NCI-H128 (cell line): Measurements from ENCODE around the gene STPG2.

Experiments
- DNase-seq: peaks from one replicate; lab custom pipeline; 2025; ENCODE audit not compliant: unreplicated experiment; lab: John Stamatoyannopoulos, UW

STPG2 gene

GRCh38 chr4:97836662-97837061 is 306.6 kb downstream of the STPG2 start:
- no peak for DNase-seq

DNA sequence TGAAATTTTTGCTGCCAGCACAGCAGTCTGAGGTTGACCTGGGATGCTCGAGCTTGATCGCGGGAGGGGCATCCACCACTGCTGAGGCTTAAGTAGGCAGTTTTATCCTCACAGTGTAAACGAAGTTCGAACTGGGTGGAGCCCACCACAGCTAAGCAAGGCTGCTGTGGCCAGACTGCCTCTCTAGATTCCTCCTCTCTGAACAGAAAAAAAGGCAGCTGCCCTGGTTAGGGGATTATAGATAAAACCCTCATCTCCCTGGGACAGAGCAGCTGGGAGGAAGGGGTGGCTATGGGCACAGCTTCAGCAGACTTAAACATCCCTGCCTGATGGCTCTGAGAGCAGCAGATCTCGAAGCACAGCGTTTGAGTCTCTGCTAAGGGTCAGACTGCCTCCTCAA is 314.6 kb downstream of the STPG2 start:
- no peak for DNase-seq

GRCh38 chr4:97819294-97819693 is 324.0 kb downstream of the STPG2 start:
- DNase-seq = no peak

GRCh38 chr4:97812768-97813167 is 330.5 kb downstream of the STPG2 start:
- DNase-seq = no peak

GRCh38 chr4:97786306-97786920 is 356.9 kb downstream of the STPG2 start:
- DNase-seq = no peak

DNA sequence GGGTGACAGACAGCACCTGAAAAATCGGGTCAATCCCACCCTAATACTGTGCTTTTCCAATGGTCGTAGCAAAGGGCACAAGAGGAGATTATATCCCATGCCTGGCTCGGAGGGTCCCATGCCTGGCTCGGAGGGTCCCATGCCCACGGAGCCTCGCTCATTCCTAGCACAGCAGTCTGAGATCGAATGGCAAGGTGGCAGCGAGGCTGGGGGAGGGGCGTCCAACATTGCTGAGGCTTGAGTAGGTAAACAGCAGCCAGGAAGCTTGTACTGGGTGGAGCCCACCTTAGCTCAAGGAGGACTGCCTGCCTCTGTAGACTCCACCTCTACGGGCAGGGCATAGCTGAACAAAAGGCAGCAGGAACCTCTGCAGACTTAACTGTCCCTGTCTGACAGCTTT is 365.1 kb downstream of the STPG2 start:
- DNase-seq = no peak

DNA sequence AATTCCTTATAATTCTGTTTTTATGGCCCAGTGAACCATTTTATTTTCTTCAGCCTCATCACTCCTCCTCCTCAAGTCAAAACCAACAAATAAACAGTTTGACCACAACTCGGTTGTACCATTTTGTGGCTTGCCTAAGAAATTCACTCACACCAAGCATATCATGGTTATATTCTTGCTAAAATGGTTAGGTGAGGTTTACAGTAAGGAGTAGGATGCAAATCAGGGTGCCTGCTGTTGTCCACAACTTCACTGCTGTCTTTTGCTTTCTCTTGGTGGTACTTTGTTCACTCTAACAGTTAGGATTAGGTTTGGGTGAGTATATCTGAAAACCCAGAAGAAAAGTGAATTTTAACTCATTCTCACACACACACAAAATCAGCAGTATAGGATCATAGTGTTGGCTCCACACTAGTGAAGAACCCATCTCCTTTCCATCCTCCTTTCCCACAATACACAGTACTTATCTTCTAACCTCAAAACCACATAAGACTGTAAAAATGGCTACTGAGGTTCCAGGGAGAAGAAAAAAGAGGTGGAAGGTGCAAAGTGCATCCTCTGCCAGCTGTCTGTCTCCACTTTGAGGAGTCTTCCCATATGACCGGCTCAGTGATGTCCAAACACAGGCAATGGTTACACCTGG is 368.8 kb downstream of the STPG2 start:
- DNase-seq = no peak

- no peak for DNase-seq
These were observed 373.1 kb downstream of the STPG2 start for GRCh38 chr4:97770222-97770621.

DNA sequence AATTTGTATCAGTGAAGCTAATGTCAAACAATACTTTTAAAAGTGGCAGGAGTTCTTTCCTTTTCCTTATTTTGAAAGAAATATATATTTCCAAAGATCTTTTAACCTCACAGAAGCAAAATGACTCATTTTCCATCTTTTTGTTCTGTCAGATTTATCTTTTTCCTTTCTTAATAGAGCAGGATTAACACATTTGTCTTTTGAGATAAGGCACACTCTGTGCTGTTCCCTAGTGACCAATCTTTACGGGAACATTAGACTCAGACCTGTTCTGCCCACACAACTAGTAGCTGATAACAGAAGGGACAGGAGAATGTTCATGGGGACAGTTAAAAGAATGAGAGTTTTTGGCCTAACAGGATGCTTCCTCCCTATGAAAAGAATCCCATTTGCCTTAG is 381.2 kb downstream of the STPG2 start:
- no peak for DNase-seq

DNA sequence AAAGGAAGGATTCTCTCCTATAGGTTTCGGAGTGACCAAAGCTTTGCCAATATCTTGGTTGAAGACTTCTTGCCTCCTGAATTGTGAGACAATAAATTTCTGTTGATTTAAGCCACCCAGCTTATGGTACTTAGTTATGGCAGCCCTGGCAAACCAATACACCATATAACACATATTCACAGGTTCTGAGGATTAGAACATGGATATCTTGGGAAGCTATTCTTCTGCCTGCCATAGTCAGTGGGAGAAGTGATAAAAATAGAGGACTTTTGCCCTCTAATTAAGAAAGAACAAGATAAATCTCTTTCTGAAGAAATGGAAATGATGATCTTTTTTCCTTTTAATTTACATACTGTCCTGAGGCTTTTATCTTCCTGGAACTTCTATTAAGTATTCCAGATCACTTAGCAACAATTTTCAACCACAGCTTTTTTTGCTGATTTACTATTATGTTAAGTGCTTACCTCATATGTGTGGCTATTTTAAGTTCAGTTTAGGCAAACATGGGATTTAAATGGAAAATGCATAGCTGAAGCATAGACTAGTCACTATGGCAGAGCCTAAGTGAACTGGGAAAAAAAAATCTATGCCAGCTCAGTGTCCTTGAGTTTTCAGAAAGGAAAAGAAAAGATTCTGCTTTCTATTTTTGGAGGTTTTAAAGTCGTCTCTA is 381.7 kb downstream of the STPG2 start:
- no peak for DNase-seq

GRCh38 chr4:97759785-97760184 is 383.5 kb downstream of the STPG2 start:
- no peak for DNase-seq

DNA sequence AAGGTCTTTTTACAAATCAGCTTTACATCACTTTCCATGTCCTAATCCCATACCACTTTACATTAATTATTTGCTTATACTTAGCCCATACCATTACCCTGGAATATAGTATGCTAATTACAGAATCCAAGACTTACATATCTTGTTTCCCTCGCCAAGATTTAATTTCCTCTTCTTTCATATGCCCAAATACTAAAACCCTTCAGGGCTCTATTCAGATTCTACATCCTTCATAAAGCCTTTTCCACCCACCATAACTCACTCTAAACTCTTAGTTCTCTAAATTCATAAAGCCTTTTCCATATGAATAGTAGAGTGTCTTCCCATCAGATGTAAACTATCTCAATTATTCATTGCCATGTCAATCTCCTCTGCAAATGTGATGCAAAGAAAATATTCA is 390.7 kb downstream of the STPG2 start:
- DNase-seq = no peak

DNA sequence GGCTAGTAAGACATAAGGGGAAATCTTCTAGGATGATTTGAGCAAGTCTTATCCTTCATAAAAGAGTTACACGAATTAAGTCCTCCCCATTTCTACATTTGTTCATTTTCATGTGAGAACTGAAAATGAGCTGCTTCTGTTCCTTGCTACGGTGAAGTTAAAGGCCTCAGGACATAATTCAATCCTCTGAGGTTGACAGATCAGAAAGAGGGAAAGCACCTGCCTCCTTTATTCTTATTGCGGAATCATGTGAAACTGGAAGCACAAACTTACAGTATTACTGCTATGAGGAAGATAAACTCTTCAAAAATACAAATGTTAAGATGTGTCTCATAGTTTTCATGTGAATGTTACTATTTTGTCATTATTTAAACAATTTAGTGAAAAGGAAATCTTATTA is 395.3 kb downstream of the STPG2 start:
- DNase-seq = no peak

- DNase-seq = no peak
These were observed 422.3 kb downstream of the STPG2 start for GRCh38 chr4:97720869-97721432.

DNA sequence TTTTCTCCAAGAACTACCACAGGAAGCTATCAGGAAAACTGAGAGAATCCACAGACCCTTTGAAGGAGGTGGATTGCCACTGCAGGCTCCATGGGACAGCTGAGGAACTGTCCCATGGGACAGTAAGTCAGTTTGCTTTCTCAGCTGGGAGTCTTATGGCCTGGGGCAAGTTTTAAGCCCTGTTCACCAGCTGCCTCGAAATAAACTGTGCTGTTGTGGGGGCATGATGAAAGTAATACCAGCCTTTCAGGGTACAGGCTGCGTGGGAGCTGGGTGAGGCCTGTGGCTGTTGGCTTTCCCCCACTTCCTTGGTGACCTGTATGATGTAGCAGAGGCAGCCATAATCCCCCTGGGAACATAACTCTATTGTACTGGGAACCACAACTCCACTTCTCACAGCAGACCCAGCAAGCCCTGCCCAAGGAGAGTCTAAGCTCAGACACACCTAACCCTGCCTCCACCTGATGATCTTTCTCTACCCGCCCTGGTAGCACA is 452.1 kb downstream of the STPG2 start:
- DNase-seq = no peak

GRCh38 chr4:97670703-97671269 is 472.5 kb downstream of the STPG2 start:
- DNase-seq = no peak

DNA sequence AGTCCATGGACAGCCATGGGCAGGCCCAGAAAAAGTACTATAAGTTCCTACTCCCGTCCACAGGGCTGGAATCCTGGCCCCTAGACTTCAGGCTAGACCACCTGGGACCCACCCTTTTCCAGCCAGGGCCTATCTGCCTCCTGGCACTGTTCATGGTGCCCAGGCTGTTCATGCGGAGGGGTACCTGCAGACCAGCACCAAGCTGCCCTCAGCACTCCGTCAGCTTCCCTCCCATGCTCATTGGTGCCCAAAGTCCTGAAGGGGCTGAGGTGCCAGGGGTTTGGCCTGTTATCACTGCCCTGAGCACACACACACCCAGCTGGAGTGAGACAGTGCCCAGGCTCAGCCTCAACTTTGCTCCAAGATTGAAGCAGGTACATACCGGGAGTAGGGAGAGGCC is 477.7 kb downstream of the STPG2 start:
- no peak for DNase-seq

- DNase-seq = no peak
These were observed 478.5 kb downstream of the STPG2 start for GRCh38 chr4:97664741-97665140.

DNA sequence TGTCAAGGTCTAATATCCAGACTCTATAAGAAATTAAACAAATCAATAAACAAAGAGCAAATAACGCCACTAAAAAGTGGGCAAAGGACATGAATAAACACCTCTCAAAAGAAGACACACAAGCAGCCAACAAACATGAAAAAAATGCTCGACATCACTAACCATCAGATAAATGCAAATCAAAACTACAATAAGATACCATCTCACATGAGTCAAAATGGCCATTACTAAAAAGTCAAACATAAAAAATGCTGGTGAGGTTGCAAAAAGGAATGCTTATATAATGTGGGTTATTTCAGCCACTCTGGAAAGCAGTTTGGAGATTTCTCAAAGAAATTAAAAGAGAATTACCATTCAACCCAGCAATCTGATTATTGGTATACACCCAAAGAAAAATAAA is 481.1 kb downstream of the STPG2 start:
- no peak for DNase-seq

DNA sequence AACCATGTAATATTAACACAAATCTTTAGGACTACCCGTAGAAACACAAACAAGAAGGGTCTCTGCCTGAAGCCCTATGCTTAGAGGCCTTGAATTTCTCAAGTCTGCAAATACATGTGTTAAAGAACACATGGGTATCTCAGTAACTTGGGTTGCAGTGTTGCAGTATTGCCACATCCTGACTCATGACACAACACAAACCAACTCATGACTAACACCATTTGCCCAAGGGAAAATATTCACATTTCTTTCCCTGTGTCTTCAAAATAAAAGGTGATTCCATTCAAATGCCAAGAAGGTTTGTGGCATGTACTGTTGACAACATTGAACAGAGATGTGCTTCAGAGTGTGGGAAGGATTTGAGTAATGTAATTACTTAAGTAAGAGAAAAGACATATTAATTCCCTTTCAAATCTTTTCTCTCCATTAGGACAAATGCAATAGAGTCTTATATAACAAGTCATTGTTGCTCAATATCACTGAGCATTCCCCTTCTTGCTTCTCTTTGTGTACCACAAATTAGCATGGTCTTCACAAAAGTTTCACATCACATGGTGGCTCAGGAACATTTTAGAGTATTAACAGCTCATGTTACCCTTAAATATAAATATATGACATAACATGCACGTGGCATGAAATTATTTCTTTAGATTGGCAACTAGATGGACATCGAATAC is 487.1 kb downstream of the STPG2 start:
- DNase-seq = no peak

- no peak for DNase-seq
These were observed 489.6 kb downstream of the STPG2 start for GRCh38 chr4:97653701-97654100.
